Subcutaneous abdominal adipose tissue (tissue), 5 donors: ENCODE measurements around the gene CST11.

Source experiments
- H3K27ac ChIP-seq: one replicate; pipeline ENCODE4 v1.7.0; 2013; ENCODE audit warnings: low read depth, mild to moderate bottlenecking, inconsistent platforms, low read length, moderate library complexity
- H3K27me3 ChIP-seq, 5 donors: one replicate each; pipeline ENCODE4 v1.7.0; 2013; ENCODE audit warnings: low read length in 5 of 5, inconsistent platforms in 1 of 5; ENCODE audit not compliant: control insufficient read depth in 5 of 5, insufficient read depth in 4 of 5
- H3K36me3 ChIP-seq, 5 donors: one replicate each; pipeline ENCODE4 v1.7.0; 2013; ENCODE audit warnings: low read length in 5 of 5; ENCODE audit not compliant: control insufficient read depth in 5 of 5, insufficient read depth in 5 of 5
- H3K4me1 ChIP-seq, 5 donors: one replicate each; pipeline ENCODE4 v1.7.0; 2013; ENCODE audit warnings: low read length in 5 of 5, mild to moderate bottlenecking in 3 of 5, moderate library complexity in 1 of 5; ENCODE audit not compliant: control insufficient read depth in 5 of 5, insufficient read depth in 5 of 5
- H3K4me3 ChIP-seq, 5 donors: one replicate each; pipeline ENCODE4 v1.7.0; 2013; ENCODE audit warnings: low read length in 5 of 5, low read depth in 1 of 5
- H3K9ac ChIP-seq, 5 donors: one replicate each; pipeline ENCODE4 v1.7.0; 2013; ENCODE audit warnings: low read length in 5 of 5, mild to moderate bottlenecking in 4 of 5, moderate library complexity in 3 of 5
- H3K9me3 ChIP-seq, 5 donors: one replicate each; pipeline ENCODE4 v1.7.0; 2013; ENCODE audit warnings: low read length in 5 of 5; ENCODE audit not compliant: control insufficient read depth in 5 of 5
- donor health status: healthy.
- donor health status: healthy.
- donor health status: healthy.
- donor health status: healthy.
- donor health status: healthy.

CST11 gene

GRCh38 chr20:23433628-23434027, 19.0 kb downstream of the CST11 start:
- Histone ChIP-seq H3K27ac (no peak overlapping the region), H3K4me1 (peaks cover 0 to 3% (median 0%) of the 10 kb centered on the region in 5 donors), H3K4me3 (no peak overlapping the region), H3K27me3 (no peaks in the 10 kb centered on the region), H3K9me3 (peaks cover 0 to 4% (median 0%) of the 10 kb centered on the region in 5 donors), H3K36me3 (no peaks in the 10 kb centered on the region), H3K9ac (no peak overlapping the region)

- no peaks in the 10 kb centered on the region for H3K9me3 ChIP-seq
- H3K36me3 ChIP-seq = no peaks in the 10 kb centered on the region
- no peak overlapping the region for H3K4me3 ChIP-seq
- peaks cover 0 to 8% (median 0%) of the 10 kb centered on the region in 5 donors for H3K27me3 ChIP-seq
- peaks cover 2 to 10% (median 7%) of the 10 kb centered on the region in 5 donors for H3K4me1 ChIP-seq
- H3K27ac ChIP-seq = no peak overlapping the region
- H3K9ac ChIP-seq = no peak overlapping the region
Observed at GRCh38 chr20:23425129-23425528, 27.5 kb downstream of the CST11 start.

DNA sequence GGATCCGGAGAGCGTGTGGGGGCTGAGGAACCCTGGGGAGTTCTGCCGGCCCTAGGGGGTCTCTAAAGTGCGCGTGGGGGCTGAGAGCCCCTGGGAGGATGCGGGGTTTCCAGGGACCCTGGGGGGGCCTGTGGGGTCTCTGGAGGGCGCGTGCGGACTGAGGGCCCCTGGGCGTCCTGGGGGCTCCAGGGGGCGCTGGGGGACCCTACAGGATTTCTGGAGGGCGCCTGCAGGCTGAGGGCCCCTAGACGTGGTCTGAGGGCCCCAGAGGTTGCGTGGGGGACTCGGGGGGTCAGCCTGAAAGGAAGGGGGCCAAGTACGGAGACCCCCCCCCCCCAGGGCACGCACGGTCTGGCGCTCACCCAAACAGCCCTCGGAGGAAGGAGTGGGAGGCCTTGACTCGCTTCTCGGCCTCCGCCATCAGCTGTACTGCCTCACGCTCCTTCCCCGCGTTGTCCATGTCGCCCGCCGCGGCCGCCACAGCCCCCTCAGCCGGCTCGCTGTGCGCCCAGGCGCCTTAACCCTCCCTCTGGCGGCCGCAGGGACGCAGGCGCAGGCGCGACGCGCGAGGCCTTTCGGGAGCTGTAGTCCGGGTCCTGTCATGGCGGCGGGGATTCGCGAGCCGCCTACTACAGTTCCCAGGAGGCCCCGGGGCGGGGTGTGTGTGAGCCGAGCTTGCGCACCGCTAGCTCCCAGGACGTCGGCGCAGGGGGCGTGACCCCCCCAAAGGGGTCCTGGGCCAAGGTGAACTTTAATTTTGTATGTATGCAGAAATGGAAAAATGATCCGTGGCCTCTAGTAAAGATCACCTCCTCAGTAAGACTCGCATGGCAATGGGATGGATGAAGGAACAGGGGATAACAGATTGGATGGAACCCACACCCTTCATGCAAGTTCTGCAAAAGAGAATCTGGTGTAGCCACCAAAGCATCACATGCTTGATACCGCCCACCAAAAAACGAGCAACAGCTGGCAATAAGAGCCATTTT, 31.4 kb downstream of the CST11 start, which contains the start of gene NAPB:
Gene NAPB, minus strand, starts transcription at position 546 of the 989 bp plus-strand sequence. Its CDS starts 86 bp downstream, at position 460.
- Histone ChIP-seq H3K27ac (peak within 1 kb of the TSS; percentile 90), H3K9ac (peak within 1 kb of the TSS; percentile 39 to 99 (median 96)), H3K27me3 (peaks cover 0 to 8% (median 0%) of the 10 kb centered on the region in 5 donors), H3K9me3 (no peaks in the 10 kb centered on the region), H3K4me1 (peaks cover 2 to 21% (median 17%) of the 10 kb centered on the region in 5 donors), H3K36me3 (no peaks in the 10 kb centered on the region), H3K4me3 (peak within 1 kb of the TSS; percentile 77 to 98 (median 95))

GRCh38 chr20:23419995-23420901, 32.4 kb downstream of the CST11 start:
- Histone ChIP-seq H3K9ac (peak overlapping the region; percentile 39 to 99 (median 96)), H3K4me1 (peaks cover 2 to 21% (median 19%) of the 10 kb centered on the region in 5 donors), H3K27me3 (peaks cover 0 to 6% (median 0%) of the 10 kb centered on the region in 5 donors), H3K36me3 (no peaks in the 10 kb centered on the region), H3K9me3 (no peaks in the 10 kb centered on the region), H3K27ac (peak overlapping the region; percentile 90), H3K4me3 (peak overlapping the region; percentile 72 to 98 (median 95))

- Histone ChIP-seq H3K4me3 (peak overlapping the region; percentile 72 to 98 (median 95)), H3K9ac (peak overlapping the region; percentile 39 to 99 (median 96)), H3K27ac (peak overlapping the region; percentile 90), H3K27me3 (no peaks in the 10 kb centered on the region), H3K36me3 (no peaks in the 10 kb centered on the region), H3K9me3 (no peaks in the 10 kb centered on the region), H3K4me1 (peaks cover 2 to 21% (median 19%) of the 10 kb centered on the region in 5 donors)
Observed at GRCh38 chr20:23419657-23419994, 33.0 kb downstream of the CST11 start.

- H3K4me3 ChIP-seq = no peak overlapping the region
- no peak overlapping the region for H3K27ac ChIP-seq
- no peaks in the 10 kb centered on the region for H3K27me3 ChIP-seq
- peaks cover 2 to 21% (median 19%) of the 10 kb centered on the region in 5 donors for H3K4me1 ChIP-seq
- no peak overlapping the region for H3K9ac ChIP-seq
- H3K36me3 ChIP-seq = no peaks in the 10 kb centered on the region
- H3K9me3 ChIP-seq = no peaks in the 10 kb centered on the region
Observed at GRCh38 chr20:23417861-23418260, 34.8 kb downstream of the CST11 start.

DNA sequence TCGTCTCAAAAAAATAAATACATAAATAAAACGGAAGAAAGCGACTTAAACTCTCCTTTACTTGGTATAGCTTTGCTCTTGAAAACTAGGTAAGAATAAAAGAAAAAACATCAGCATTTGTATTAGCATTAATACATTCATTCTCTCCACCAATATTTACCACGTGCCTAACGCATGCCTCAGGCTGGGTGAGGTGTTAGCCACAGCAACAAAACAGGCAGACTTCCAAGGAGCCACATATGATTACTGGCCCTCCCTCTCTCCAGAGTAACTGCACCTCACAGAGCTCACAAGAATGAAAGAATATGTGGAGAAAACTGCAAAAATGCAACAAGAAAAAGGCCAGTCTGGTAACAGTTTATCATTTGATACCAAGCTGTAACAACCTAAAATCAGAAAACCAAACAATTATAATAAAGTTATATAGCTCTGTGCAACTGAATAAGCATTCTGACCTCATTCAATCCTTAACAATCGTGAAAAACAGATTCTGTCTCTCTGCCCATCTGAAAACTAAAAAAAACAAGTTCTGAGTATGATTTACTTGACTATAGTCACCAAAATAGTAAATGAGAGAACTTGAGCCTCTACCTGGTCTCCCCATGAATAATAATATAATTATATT, 36.6 kb downstream of the CST11 start:
- Histone ChIP-seq H3K9ac (no peak overlapping the region), H3K4me1 (peaks cover 0 to 26% (median 25%) of the 10 kb centered on the region in 5 donors), H3K27ac (no peak overlapping the region)

GRCh38 chr20:23415555-23415954, 37.1 kb downstream of the CST11 start:
- Histone ChIP-seq H3K36me3 (no peaks in the 10 kb centered on the region), H3K9me3 (no peaks in the 10 kb centered on the region), H3K4me3 (no peak overlapping the region), H3K27me3 (no peaks in the 10 kb centered on the region), H3K9ac (no peak overlapping the region), H3K27ac (no peak overlapping the region), H3K4me1 (peaks cover 0 to 30% (median 28%) of the 10 kb centered on the region in 5 donors)

More for the DNA sequence above, 36.6 kb downstream of the CST11 start:
- H3K27me3 ChIP-seq = no peaks in the 10 kb centered on the region
- no peak overlapping the region for H3K4me3 ChIP-seq
- no peaks in the 10 kb centered on the region for H3K36me3 ChIP-seq
- H3K9me3 ChIP-seq = no peaks in the 10 kb centered on the region

DNA sequence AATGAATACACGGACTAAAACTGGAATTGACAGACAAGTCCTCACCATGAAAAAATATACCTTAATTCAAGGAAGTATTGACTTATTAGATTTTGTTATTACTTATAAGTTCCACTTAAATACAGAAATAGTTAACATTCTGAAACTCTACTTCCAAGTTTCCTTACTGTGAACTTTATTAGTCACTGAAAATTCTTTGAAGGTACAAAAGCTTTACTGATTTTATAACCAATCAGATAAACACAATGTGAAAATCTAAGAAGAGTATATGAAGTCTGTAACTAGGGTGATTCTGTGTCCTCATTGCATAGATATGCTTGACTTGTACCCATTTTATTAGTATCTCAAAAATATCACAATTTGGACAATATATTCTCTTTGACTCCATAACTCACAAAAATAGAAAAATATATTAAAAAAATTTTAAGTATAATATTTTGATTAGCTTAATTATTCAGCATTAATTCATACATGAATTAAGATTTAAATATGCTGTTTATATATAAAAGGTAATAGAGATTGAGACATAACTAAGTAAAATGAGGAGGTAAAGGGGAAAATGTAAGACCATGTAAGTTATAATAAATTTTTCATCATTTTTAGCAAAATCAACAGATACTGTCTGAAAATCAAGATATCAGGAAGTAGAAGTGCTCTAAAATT, 38.0 kb downstream of the CST11 start:
- Histone ChIP-seq H3K9me3 (no peaks in the 10 kb centered on the region), H3K4me1 (peaks cover 0 to 27% (median 24%) of the 10 kb centered on the region in 5 donors), H3K36me3 (no peaks in the 10 kb centered on the region), H3K27ac (no peak overlapping the region), H3K27me3 (no peaks in the 10 kb centered on the region), H3K9ac (no peak overlapping the region), H3K4me3 (no peak overlapping the region)
